Epidermal melanocyte (primary cell): ENCODE results near the gene INHBA.

Source experiments
- DNase-seq: peaks from one replicate; pipeline ENCODE4 v3.0.0; 2011; ENCODE audit warnings: low spot score; ENCODE audit not compliant: insufficient read length

Gene INHBA

DNA sequence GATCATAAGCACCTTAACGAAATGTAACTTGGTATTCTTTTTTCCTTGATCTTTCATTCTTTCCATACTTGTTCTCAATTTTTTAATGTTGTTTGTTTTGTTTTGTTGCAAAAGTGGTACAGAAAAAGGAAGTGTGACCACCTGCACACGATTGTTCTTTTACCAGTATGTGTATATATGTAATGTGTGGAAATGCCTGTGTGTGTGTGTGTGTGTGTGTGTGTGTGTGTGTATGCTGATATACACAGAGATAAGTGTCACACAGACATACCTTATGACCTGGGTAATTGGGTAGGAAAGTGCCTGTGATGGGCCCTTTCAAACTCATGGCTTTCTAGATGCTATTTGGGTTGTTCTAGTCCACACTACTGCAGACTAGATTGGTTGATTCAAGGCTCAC is 14.0 kb downstream of the INHBA start:
- DNase-seq: no peak

DNA sequence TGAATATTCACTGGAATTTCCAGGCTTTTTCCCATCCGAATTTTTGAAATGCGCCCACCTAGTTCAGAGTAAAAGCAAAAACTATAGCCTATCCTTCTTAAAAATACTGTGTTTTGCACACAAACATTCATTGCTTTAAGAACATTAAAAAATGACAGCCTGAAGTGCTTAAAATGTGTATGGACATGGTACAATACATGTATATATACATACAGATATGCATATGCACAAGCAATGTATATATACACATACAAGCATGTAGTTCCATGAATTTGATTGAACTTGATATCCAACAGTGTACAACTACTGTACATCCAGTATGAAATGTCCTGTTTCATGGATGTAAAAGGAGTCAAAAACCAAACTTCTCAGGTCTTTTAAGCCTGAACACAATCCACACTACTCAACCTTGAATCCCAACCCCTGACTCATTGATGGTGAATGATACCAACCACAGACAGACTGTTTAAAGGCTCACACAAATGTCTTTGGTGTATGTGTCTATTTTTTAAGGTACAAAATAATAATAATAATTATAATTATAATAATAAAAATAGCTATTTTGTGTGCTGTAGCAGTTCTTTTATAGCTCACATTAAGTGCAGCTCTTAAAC is 14.8 kb downstream of the INHBA start:
- no peak for DNase-seq

DNA sequence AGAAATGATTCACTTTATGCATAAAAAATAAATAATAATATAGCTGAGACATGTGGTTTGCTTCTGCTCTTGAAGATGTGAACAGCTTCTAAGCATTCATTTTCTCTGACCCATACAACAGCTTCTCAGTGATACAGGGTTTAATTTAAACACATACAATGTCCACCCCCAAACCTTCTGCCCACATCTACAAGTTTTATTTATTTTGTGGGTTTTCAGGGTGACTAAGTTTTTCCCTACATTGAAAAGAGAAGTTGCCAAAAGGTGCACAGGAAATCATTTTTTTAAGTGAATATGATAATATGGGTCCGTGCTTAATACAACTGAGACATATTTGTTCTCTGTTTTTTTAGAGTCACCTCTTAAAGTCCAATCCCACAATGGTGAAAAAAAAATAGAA is 17.2 kb downstream of the INHBA start:
- DNase-seq: no peak

DNA sequence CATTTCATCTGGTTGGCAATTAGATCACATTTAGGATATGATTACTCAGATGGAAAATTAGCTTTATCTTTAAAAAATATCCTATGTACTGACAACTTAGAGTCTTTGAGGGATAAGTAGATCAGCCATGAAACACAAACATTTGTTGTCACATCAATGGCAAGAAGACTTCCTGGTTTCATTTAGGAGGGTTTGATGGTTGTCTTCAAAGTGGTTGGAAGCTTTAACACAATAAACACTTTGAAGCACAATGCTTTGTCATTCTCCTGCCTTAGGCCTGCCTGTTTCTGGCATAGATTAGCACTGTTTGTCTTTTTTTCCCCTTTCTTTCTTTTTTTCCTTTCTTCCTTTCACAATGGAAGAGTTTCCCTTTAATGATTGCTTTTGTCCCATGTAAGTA is 20.5 kb downstream of the INHBA start:
- no peak for DNase-seq

DNA sequence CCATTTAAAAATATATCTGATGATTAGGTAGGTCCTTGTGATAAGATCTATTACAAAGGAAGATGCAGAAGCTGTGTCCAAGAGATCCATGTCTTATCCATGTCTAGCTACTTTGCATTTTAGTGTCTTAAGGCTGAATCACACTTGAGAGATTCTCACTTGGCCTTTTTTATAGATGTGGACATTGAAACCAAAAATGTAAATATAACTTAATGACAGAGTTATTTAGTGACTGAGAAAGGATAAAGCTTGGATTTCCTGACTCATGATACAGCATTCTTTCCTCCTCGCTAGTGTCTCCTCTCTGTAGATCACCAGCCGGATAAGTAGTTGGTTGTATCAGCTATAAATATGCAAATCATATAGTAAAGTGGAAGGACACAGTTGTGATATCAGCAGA is 23.3 kb downstream of the INHBA start:
- DNase-seq: no peak

DNA sequence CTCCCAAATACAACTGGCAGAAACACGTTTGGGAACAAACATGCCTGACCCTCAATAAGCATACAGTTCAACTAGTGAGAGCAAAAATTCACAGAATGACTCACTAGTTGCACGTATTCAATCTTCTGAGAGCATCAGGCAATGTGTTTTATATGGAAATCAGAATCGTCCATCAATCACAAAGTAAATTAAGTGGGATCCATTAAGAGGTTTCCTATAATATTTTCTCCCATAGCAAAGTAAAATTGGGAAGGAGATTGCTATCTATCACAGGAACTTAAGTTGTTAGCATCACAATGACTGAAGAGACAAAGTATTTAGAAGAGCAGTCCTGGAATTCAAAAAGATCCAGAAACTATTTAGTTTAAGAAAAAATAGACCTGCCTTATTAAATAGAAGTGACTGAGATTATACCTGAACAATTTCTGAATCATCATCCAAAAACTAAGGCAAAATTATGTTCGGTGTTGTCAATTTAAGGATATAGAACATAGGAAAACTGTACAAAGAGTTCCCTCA is 28.3 kb downstream of the INHBA start:
- no peak for DNase-seq

DNA sequence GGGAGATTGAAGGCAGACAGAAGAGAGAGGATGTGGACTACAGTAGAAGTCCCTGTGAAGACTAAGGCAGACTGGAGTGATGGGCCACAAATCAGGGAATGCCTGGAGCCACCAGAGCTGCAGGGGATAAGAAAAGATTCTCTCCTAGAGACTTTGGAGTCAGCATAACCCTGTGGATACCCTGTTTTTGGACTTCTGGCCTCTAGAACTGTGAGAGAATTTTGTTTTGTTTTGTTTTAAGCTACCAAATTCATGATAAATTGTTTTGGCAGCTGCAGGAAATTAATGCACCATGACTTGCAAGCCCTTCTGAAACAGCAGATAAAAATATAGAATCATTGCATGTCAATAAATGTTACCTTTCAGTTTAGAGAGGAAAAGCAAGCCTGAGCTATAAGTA is 41.3 kb downstream of the INHBA start:
- DNase-seq: no peak

DNA sequence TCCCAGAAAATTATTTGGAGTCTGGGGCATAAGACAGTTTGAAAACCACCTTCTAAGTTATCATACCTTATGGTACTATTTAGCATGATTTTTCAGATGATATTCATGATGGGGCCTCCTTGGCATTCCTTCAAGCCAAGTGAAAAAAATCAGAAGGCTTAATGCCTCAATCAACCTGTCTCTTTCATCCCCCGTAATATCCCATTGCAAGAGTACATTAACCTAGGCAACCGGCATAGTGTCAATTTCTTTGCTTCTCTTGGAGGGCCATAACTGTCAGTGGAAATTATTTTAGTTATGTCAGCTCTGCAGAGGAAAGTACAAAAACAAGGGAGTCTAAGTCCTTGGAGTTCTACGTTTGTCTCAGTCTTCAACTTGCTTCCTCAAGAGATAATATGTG is 43.4 kb downstream of the INHBA start:
- DNase-seq: no peak

DNA sequence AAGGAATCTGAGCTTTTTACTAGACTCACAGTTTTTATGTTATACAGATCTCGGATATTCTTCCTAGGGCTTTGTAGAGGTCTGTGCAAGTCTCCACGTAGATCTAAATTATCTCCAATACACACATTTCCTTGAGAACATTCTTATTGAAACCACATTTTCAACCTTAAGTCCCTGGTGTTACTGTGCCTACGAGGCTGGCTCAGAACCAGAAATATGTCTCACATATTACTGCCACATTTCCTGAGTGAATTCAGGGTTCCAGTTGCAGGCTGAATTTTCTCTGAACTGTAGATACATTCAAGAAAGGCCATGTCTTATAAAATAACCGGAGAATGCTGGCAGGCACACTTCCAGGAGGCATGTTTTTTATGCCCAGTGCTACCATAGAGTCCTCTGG is 46.5 kb downstream of the INHBA start:
- no peak for DNase-seq

DNA sequence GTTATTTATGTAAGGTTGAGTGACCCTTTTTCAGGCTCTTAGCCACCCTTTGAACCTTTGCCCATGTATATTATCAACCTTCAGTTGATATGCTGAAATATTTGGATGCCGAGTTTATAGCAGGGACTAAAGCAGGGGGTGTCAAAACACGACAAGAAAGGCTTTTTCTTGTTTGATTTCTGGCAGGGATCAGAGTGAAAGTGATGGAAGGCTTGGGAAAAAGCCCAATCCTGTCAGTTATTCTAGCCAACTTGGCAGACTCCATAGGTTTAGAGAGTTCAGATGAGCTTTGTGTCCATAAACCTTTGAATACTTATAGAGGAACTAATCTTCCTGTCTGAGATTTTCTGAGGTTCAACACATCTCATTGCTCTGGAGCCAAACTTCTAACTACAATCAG is 47.5 kb downstream of the INHBA start:
- DNase-seq: no peak

DNA sequence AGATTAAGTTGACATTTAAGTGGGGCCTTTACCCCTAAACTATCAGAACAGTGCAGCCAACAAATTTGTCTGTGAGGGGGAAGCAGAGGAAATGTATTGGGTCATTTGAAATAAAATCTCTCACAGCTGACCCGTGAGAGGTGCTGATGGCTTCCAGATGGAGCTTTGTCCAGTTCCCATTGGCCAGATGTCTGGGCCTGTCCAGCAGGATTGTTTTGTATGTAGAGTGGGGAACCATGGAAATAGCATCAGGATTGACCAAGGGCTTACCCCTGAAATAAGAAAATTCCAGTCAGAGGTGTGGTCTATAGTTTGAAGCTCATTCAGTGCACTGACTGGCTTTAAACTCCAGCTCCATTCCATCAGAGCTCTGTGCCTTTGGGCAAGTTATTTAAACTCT is 50.6 kb downstream of the INHBA start:
- DNase-seq: no peak

DNA sequence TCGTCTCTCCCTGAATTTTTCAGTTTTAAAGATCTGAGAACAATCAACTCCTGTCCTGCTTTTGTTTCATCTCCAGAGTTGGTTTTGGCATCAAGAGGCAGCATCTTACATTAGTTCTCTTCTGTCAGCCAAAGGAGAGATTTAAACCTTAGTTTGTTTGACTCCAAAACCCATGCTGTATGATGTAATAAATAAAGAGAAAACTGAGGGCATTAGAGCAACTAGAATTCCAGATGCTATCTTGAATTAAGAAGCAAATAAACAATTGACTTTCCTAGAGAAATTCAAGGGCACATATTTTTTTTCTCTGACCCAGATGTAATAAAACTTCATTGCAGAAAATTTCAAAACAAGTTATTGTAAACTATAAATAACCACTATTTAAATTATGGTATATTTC is 54.4 kb downstream of the INHBA start:
- DNase-seq: no peak

DNA sequence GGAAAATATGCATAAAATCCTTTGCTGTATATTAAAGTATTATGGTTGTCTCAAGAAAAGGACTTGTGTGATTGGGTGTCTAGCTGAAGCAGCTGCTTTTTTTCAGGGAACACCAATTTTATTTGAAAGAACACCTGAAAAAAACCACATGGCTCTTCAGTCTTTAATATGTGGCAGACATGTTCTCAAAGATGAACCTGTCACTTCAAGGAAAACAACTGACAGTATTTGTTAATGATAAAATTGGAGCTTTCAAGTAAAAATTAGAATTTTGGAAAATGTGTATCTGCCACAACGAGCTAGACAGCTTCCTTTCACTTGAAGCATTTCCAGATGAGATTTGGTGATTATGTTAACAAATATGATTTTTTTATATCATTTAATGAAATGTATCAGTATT is 59.3 kb downstream of the INHBA start:
- DNase-seq: no peak

DNA sequence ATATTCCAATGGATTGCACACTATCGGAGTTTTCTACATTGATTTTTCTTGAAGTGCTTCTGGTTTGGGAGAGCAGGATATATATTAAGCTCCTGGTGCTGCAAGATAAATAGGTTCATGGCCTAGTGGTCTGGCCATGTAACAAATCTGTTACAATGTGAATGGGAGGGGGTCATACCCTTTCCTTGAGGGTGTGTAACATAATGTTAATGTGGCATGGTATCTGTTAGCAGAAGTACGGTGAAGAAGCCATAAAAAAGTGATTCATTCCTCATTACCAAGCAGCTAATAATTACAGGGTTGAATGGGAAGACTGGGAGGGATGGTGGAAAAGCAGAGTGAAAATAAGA is 61.2 kb downstream of the INHBA start:
- DNase-seq: no peak

DNA sequence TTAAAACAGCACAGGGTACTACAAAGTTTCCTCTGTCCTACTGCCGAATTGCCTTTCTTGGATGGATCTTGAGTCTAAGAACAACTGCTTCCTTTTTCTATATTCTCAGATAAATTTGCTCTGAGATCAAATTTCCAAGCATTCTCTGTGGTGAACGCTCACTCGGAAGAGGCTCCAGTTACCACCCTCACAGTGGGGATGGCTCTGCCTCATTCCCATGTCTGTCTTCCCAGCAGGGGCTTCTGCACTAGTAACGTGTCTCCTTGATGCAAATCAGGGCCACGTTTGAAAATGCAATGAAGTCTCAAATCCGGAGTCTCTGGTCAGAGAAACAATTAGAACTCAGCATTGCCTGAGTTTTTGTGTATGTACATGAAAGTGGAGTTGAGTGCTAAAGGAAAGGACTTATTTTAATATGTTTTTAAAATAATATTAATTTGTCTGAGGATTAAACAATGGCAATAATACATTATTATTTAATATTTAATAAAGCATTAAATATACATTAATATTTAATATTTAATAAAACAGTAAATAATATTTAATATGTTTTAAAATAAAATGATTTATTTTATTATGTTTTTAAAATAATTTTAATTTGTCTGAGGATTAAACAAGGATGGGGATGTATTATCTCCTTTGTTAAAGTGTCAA is 61.8 kb downstream of the INHBA start:
- no peak for DNase-seq

DNA sequence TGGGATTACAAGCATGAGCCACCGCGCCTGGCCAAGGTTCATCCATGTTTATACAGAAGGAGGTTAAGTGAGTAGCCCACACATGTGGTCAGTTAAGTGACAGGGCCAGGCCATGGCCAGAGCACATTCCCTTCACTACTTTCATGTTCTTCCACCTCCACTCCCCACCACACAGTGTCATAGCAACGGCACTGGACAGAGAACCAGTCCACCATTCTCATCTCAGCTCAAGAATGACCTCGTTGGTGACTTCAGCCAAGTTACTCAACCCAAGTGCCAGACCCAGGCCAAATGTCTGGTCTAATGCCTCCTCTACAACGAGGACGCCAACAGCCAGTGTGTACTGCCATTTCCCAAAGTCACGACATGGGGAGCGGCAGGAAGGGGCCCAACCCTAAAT is 62.4 kb downstream of the INHBA start:
- no peak for DNase-seq

DNA sequence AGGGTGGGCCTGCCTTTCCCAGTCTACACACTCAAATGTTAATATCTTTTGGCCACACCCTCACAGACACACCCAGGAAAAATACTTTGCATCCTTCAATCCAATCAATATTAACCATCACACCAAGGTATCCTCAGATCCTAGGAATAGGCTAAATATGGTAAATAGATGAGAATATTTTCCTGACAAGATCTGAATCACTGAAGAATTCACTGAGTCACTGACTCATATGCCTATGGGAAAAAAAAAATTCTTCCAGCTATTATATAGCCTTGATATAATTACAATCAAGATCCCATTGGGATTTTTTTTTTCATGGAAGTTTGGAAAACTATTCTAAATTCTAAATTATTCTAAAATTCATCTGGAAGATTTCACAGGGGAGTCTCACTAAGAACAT is 65.8 kb downstream of the INHBA start:
- no peak for DNase-seq
